ENCODE measurements around the gene LGI2.

DNA sequence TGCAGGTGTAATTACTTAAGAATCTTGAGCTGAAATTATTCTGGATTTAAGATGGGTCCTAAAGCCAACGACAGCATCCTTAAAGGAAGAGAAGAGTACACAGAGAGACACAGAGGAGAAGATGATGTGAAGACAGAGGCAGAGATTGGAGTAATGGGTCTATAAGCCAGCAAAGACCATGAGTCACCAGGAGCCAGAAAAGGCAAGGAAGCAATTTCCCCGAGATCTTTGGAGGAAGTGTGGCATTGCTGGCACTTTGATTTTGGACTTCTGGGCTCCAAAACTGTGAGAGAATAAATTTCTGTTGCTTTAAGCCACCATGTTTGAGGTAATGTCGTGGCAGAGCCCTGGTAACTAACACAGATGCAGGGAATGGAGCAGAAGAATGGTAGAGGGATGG lies 32.4 kb upstream of the LGI2 start:
- TF ChIP-seq TCF12 (IDR thresholded peaks at IDR 0.05), result no peak
- TF ChIP-seq, protein P1, sequence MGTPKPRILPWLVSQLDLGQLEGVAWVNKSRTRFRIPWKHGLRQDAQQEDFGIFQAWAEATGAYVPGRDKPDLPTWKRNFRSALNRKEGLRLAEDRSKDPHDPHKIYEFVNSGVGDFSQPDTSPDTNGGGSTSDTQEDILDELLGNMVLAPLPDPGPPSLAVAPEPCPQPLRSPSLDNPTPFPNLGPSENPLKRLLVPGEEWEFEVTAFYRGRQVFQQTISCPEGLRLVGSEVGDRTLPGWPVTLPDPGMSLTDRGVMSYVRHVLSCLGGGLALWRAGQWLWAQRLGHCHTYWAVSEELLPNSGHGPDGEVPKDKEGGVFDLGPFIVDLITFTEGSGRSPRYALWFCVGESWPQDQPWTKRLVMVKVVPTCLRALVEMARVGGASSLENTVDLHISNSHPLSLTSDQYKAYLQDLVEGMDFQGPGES (IDR thresholded peaks at IDR 0.05; ENCODE audit: low read depth, low read length), result no peak
- TF ChIP-seq, protein P2, sequence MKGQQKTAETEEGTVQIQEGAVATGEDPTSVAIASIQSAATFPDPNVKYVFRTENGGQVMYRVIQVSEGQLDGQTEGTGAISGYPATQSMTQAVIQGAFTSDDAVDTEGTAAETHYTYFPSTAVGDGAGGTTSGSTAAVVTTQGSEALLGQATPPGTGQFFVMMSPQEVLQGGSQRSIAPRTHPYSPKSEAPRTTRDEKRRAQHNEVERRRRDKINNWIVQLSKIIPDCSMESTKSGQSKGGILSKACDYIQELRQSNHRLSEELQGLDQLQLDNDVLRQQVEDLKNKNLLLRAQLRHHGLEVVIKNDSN (IDR thresholded peaks at IDR 0.05; ENCODE audit: borderline replicate concordance, low read depth), result no peak
- no peak for TF ChIP-seq JUND (IDR thresholded peaks at IDR 0.05)

All from SK-N-SH (cell line).